Keratinocyte (primary cell): ENCODE results near the gene NEDD8. TPM values are rescaled to one million over a fixed set of nuclear protein-coding genes. Genes with fewer than 3 reads are reported as not detected.

Experiments
- DNase-seq: peaks from one replicate; pipeline ENCODE4 v3.0.0-alpha.2; 2011; ENCODE audit warnings: low read depth, missing footprints, low spot score
- FAIRE-seq: peaks from 2 replicates; lab custom pipeline; 2011; peaks lifted over from hg19 to GRCh38; lab: Jason Lieb, UNC
- H2AFZ ChIP-seq: 2 replicates; pipeline ENCODE4 v1.6.0; 2012; ENCODE audit warnings: low read length, control low read depth, inconsistent platforms; ENCODE audit not compliant: control insufficient read depth
- H3K27ac ChIP-seq: 2 replicates; pipeline ENCODE4 v1.5.1; 2011; ENCODE audit warnings: low read length; ENCODE audit not compliant: control insufficient read depth, insufficient read depth
- H3K27me3 ChIP-seq: 3 replicates; pipeline ENCODE4 v1.6.0; 2011; ENCODE audit warnings: low read length; ENCODE audit not compliant: control insufficient read depth, insufficient read depth; ENCODE audit errors: extremely low read depth
- H3K36me3 ChIP-seq, 2 experiments: 2 replicates in 1 of 2; 3 replicates in 1 of 2; pipeline ENCODE4 v1.5.1; 2011; ENCODE audit warnings: low read length in 2 of 2, mild to moderate bottlenecking in 1 of 2; ENCODE audit not compliant: control insufficient read depth in 2 of 2, insufficient read depth in 2 of 2; ENCODE audit errors: extremely low read depth in 1 of 2
- H3K4me1 ChIP-seq: 3 replicates; pipeline ENCODE4 v1.5.1; 2011; ENCODE audit warnings: low read length; ENCODE audit not compliant: control insufficient read depth, insufficient read depth; ENCODE audit errors: extremely low read depth
- H3K4me2 ChIP-seq: 3 replicates; pipeline ENCODE4 v1.6.0; 2011; ENCODE audit warnings: low read depth, low read length; ENCODE audit not compliant: control insufficient read depth, insufficient read depth; ENCODE audit errors: extremely low read depth
- H3K4me3 ChIP-seq, 3 experiments: fragments of 200-600 bp in 1 of 3; sonication (generic) in 1 of 3; 2 replicates in 2 of 3; 3 replicates in 1 of 3; pipeline ENCODE4 v1.5.1; 2011 to 2016; ENCODE audit warnings: low read length in 3 of 3, mild to moderate bottlenecking in 3 of 3, control low read depth in 2 of 3, inconsistent platforms in 1 of 3, low read depth in 1 of 3, mixed read lengths in 1 of 3, mixed run types in 1 of 3, moderate library complexity in 1 of 3; ENCODE audit not compliant: control insufficient read depth in 2 of 3, insufficient read depth in 2 of 3; ENCODE audit errors: extremely low read depth in 1 of 3
- H3K79me2 ChIP-seq: 2 replicates; pipeline ENCODE4 v1.6.0; 2012; ENCODE audit warnings: low read length; ENCODE audit not compliant: control insufficient read depth, insufficient read depth
- H3K9ac ChIP-seq: 3 replicates; pipeline ENCODE4 v1.6.0; 2011; ENCODE audit warnings: low read length; ENCODE audit not compliant: control insufficient read depth, insufficient read depth; ENCODE audit errors: extremely low read depth
- H3K9me1 ChIP-seq: 3 replicates; pipeline ENCODE4 v1.6.0; 2011; ENCODE audit warnings: low read length; ENCODE audit not compliant: control insufficient read depth, insufficient read depth; ENCODE audit errors: extremely low read depth
- H3K9me3 ChIP-seq: 2 replicates; pipeline ENCODE4 v1.5.1; 2012; ENCODE audit warnings: low read depth, low read length; ENCODE audit not compliant: control insufficient read depth
- H4K20me1 ChIP-seq: 3 replicates; pipeline ENCODE4 v1.6.0; 2011; ENCODE audit warnings: low read length; ENCODE audit not compliant: control insufficient read depth, insufficient read depth; ENCODE audit errors: extremely low read depth
- CTCF ChIP-seq, 3 experiments: IDR thresholded peaks in 1 of 3; conservative IDR thresholded peaks in 1 of 3; optimal IDR thresholded peaks in 1 of 3; 2 replicates in 2 of 3; 3 replicates in 1 of 3; pipeline versions ENCODE3 to v1.5.1; 2011; ENCODE audit warnings: low read length in 3 of 3, mild to moderate bottlenecking in 3 of 3, moderate library complexity in 2 of 3, control low read depth in 1 of 3, inconsistent platforms in 1 of 3; ENCODE audit not compliant: insufficient read depth in 2 of 3; ENCODE audit errors: extremely low read depth in 1 of 3
- EZH2 ChIP-seq: IDR thresholded peaks from one replicate; pipeline ENCODE4 v1.6.1; 2012; ENCODE audit warnings: inconsistent platforms, mild to moderate bottlenecking, low read length, moderate library complexity
- dilution Hi-C: fragments of 300-500 bp; cut with MboI; formaldehyde crosslinking; loops from one replicate; pipeline ENCODE4 v1.7.0; 2020; ENCODE audit warnings: low sequenced_read_pairs; ENCODE audit not compliant: extremely low pct_ligation_motif_present
- polyA plus RNA-seq, 5 experiments: library from polyadenylated mRNA; depleted of rRNA in 3 of 5; stranded (reverse) in 3 of 5; stranded (forward) in 1 of 5; unstranded in 1 of 5; fragments of >200 nt; gene quantifications; 1 replicate in 1 of 5; 2 replicates in 3 of 5; 3 replicates in 1 of 5; pipeline versions ENCODE4 v1.2.1 to v1.2.3, GENCODE V29; 2011 to 2012; ENCODE audit warnings: missing spikeins in 2 of 5, low read depth in 1 of 5, low replicate concordance in 1 of 5

NEDD8 gene
- polyA plus RNA-seq, 1 donor (not counting 4 experiments of a cell fraction or from before 2014, with no cell fraction given), result 509 TPM

- Histone ChIP-seq H3K9me3 (no peaks in the 10 kb centered on the region), H3K4me1 (peaks cover 12% of the 10 kb centered on the region), H4K20me1 (no peaks in the 10 kb centered on the region), H3K9ac (no peak overlapping the region), H3K79me2 (peaks cover 32% of the 10 kb centered on the region), H3K27ac (peak overlapping the region; percentile 81), H3K27me3 (no peaks in the 10 kb centered on the region), H3K36me3 (peaks cover 10 to 11% of the 10 kb centered on the region in 2 experiments), H3K4me2 (peak overlapping the region; percentile 94), H3K4me3 (peak overlapping the region in 1 of 3 experiments; percentile 92), H2AFZ (no peak overlapping the region), H3K9me1 (no peaks in the 10 kb centered on the region)
- dilution Hi-C loops, result no loop called here
- DNase-seq (no peak), FAIRE-seq (no peak)
- no peak for TF ChIP-seq EZH2
- TF ChIP-seq CTCF (optimal IDR thresholded peaks at IDR 0.05 in 1 of 3, IDR thresholded peaks at IDR 0.05 in 1 of 3, conservative IDR thresholded peaks at IDR 0.05 in 1 of 3; ENCODE audit: extremely low read depth in 1 of 3, insufficient read depth in 2 of 3, low read length in 3 of 3), result no peak
Observed at GRCh38 chr14:24216345-24216699, 15.8 kb downstream of the NEDD8 start.

- Histone ChIP-seq H3K9me3 (no peaks in the 10 kb centered on the region), H3K27ac (peak within 1 kb of the TSS; percentile 81), H4K20me1 (no peaks in the 10 kb centered on the region), H3K4me2 (peak within 1 kb of the TSS; percentile 94), H3K9ac (peak within 1 kb of the TSS; percentile 80), H3K27me3 (no peaks in the 10 kb centered on the region), H3K9me1 (no peaks in the 10 kb centered on the region), H2AFZ (peak within 1 kb of the TSS; percentile 98), H3K36me3 (peaks cover 10 to 14% of the 10 kb centered on the region in 2 experiments), H3K79me2 (peaks cover 27% of the 10 kb centered on the region), H3K4me3 (peak within 1 kb of the TSS; percentile 45 to 92 (median 79)), H3K4me1 (peaks cover 12% of the 10 kb centered on the region)
- dilution Hi-C loops, result no loop called here
- FAIRE-seq (no peak), DNase-seq (no peak)
- TF ChIP-seq CTCF (optimal IDR thresholded peaks at IDR 0.05 in 1 of 3, IDR thresholded peaks at IDR 0.05 in 1 of 3, conservative IDR thresholded peaks at IDR 0.05 in 1 of 3; ENCODE audit: extremely low read depth in 1 of 3, insufficient read depth in 2 of 3, low read length in 3 of 3), result peak; percentile 46 to 99 (median 71)
- no peak for TF ChIP-seq EZH2
Observed at GRCh38 chr14:24215495-24216344, 16.4 kb downstream of the NEDD8 start, which contains the start of gene MDP1. Gene MDP1 (minus strand): TSS chr14:24216066. CDS start chr14:24215955, 111 bp downstream.
